H1 (cell line): ENCODE data around the gene HSD17B10. TPM values are rescaled to one million over a fixed set of nuclear protein-coding genes. Genes with fewer than 3 reads are reported as not detected.

Source experiments
- CTCF ChIA-PET: fragments of 300-600 bp; sonication (Branson Sonifier 250); formaldehyde crosslinking; loops from one replicate; lab custom pipeline; 2021; ENCODE audit not compliant: partially characterized antibody; lab: Charles Lee
- POLR2A ChIA-PET: fragments of 300-600 bp; sonication (Branson Sonifier 250); formaldehyde crosslinking; loops from one replicate; lab custom pipeline; 2021; ENCODE audit warnings: inconsistent platforms; ENCODE audit not compliant: partially characterized antibody; lab: Charles Lee
- DNase-seq, 2 experiments: peaks; one replicate each; pipeline versions ENCODE4 v3.0.0 to v3.0.0-alpha.2; 2010 to 2022; ENCODE audit warnings: low spot score in 2 of 2, low read depth in 1 of 2, mixed read lengths in 1 of 2
- FAIRE-seq: peaks from 2 replicates; lab custom pipeline; 2011; peaks lifted over from hg19 to GRCh38; lab: Jason Lieb, UNC
- H2AFZ ChIP-seq: 2 replicates; pipeline ENCODE4 v1.8.1; 2012; ENCODE audit warnings: low read length, inconsistent platforms
- H2AK5ac ChIP-seq: 2 replicates; pipeline ENCODE4 v1.6.1; 2013; ENCODE audit warnings: low read depth, low read length
- H2BK120ac ChIP-seq: replicated peaks from 2 replicates; pipeline ENCODE3; 2013; ENCODE audit warnings: low read depth, low read length, inconsistent platforms
- H2BK12ac ChIP-seq: 2 replicates; pipeline ENCODE4 v1.6.1; 2013; ENCODE audit warnings: low read depth, low read length
- H2BK15ac ChIP-seq: 2 replicates; pipeline ENCODE4 v1.6.1; 2013; ENCODE audit warnings: low read length
- H2BK20ac ChIP-seq: 2 replicates; pipeline ENCODE4 v1.6.1; 2013; ENCODE audit warnings: low read length
- H2BK5ac ChIP-seq: 2 replicates; pipeline ENCODE4 v1.6.1; 2013; ENCODE audit warnings: low read depth, low read length
- H3K14ac ChIP-seq: 2 replicates; pipeline ENCODE4 v1.6.1; 2013; ENCODE audit warnings: inconsistent platforms; ENCODE audit not compliant: insufficient read length
- H3K18ac ChIP-seq: 2 replicates; pipeline ENCODE4 v1.6.1; 2013; ENCODE audit warnings: low read length; ENCODE audit errors: extremely low read depth
- H3K23ac ChIP-seq: 2 replicates; pipeline ENCODE4 v1.6.1; 2013; ENCODE audit warnings: inconsistent platforms; ENCODE audit not compliant: insufficient read length
- H3K23me2 ChIP-seq: 2 replicates; pipeline ENCODE4 v1.6.1; 2013; ENCODE audit warnings: low read depth, low read length
- H3K27ac ChIP-seq: 2 replicates; pipeline ENCODE4 v1.6.1; 2011; ENCODE audit warnings: low read depth, low read length, inconsistent platforms
- H3K27me3 ChIP-seq, 4 experiments: replicated peaks in 1 of 4; 1 replicate in 1 of 4; 2 replicates in 3 of 4; pipeline versions ENCODE4 v1.6.1 to v1.8.1; 2011 to 2013; ENCODE audit warnings: low read length in 3 of 4, mild to moderate bottlenecking in 3 of 4, inconsistent platforms in 2 of 4, mixed read lengths in 2 of 4, moderate library complexity in 1 of 4; ENCODE audit not compliant: control insufficient read depth in 3 of 4, insufficient read depth in 3 of 4; ENCODE audit errors: extremely low read depth in 1 of 4
- H3K36me3 ChIP-seq, 4 experiments: 2 replicates each; pipeline versions ENCODE4 v1.6.1 to v1.8.1; 2011 to 2013; ENCODE audit warnings: mild to moderate bottlenecking in 4 of 4, low read length in 3 of 4, moderate library complexity in 2 of 4, control low read depth in 1 of 4, inconsistent platforms in 1 of 4; ENCODE audit not compliant: insufficient read depth in 4 of 4, control insufficient read depth in 2 of 4
- H3K4ac ChIP-seq: replicated peaks from 2 replicates; pipeline ENCODE3; 2013; ENCODE audit warnings: low read length, low read depth, mixed read lengths, inconsistent platforms; ENCODE audit not compliant: insufficient read length
- H3K4me1 ChIP-seq, 4 experiments: replicated peaks in 1 of 4; 1 replicate in 1 of 4; 2 replicates in 3 of 4; pipeline versions ENCODE4 v1.6.1 to v1.8.1; 2011 to 2013; ENCODE audit warnings: low read length in 3 of 4, inconsistent platforms in 2 of 4, mixed read lengths in 1 of 4; ENCODE audit not compliant: insufficient read depth in 4 of 4, control insufficient read depth in 3 of 4
- H3K4me2 ChIP-seq, 2 experiments: 2 replicates each; pipeline versions ENCODE4 v1.6.1 to v1.8.1; 2011 to 2013; ENCODE audit warnings: low read depth in 2 of 2, low read length in 2 of 2, control low read depth in 1 of 2, inconsistent platforms in 1 of 2, mild to moderate bottlenecking in 1 of 2; ENCODE audit not compliant: insufficient read depth in 1 of 2
- H3K4me3 ChIP-seq, 4 experiments: fragments of 200-600, 300-600 bp in 1 of 4; sonication (generic), shearing (Covaris generic), sonication (Bioruptor Twin) in 1 of 4; 2 replicates each; pipeline versions ENCODE4 v1.5.1 to v1.8.1; 2011 to 2016; ENCODE audit warnings: low read length in 4 of 4, low read depth in 3 of 4, control low read depth in 2 of 4, inconsistent platforms in 2 of 4, mild to moderate bottlenecking in 2 of 4, mixed read lengths in 1 of 4, moderate library complexity in 1 of 4; ENCODE audit not compliant: insufficient read depth in 2 of 4; ENCODE audit errors: extremely low read depth in 1 of 4
- H3K56ac ChIP-seq: replicated peaks from 2 replicates; pipeline ENCODE3; 2013; ENCODE audit warnings: low read depth, mild to moderate bottlenecking, mixed read lengths, low read length, inconsistent platforms; ENCODE audit not compliant: insufficient read length
- H3K79me1 ChIP-seq: 2 replicates; pipeline ENCODE4 v1.6.1; 2013; ENCODE audit warnings: low read depth, low read length, control low read depth
- H3K79me2 ChIP-seq, 2 experiments: 2 replicates each; pipeline versions ENCODE4 v1.6.1 to v1.8.1; 2012 to 2013; ENCODE audit warnings: low read length in 2 of 2, mild to moderate bottlenecking in 2 of 2, inconsistent platforms in 1 of 2; ENCODE audit not compliant: insufficient read depth in 2 of 2, control insufficient read depth in 1 of 2
- H3K9ac ChIP-seq, 4 experiments: replicated peaks in 1 of 4; 1 replicate in 1 of 4; 2 replicates in 3 of 4; pipeline versions ENCODE4 v1.6.1 to v1.8.1; 2011 to 2013; ENCODE audit warnings: low read depth in 3 of 4, low read length in 3 of 4, control low read depth in 2 of 4, mild to moderate bottlenecking in 2 of 4, moderate library complexity in 2 of 4, inconsistent platforms in 1 of 4; ENCODE audit errors: extremely low read depth in 1 of 4
- H3K9me3 ChIP-seq, 2 experiments: 2 replicates each; pipeline versions ENCODE4 v1.6.1 to v1.8.1; 2012 to 2013; ENCODE audit warnings: mild to moderate bottlenecking in 2 of 2, moderate library complexity in 2 of 2, control low read depth in 1 of 2, inconsistent platforms in 1 of 2, low read depth in 1 of 2, low read length in 1 of 2, mixed read lengths in 1 of 2; ENCODE audit not compliant: insufficient read depth in 2 of 2
- H4K20me1 ChIP-seq, 2 experiments: replicated peaks in 1 of 2; 2 replicates each; pipeline versions ENCODE3 to v1.8.1; 2011 to 2013; ENCODE audit warnings: inconsistent platforms in 2 of 2, low read length in 2 of 2, mild to moderate bottlenecking in 1 of 2; ENCODE audit not compliant: insufficient read depth in 2 of 2, control insufficient read depth in 1 of 2
- H4K5ac ChIP-seq: 2 replicates; pipeline ENCODE4 v1.6.1; 2013; ENCODE audit warnings: low read length, low read depth, mixed read lengths, inconsistent platforms; ENCODE audit not compliant: insufficient read length
- H4K8ac ChIP-seq: 2 replicates; pipeline ENCODE4 v1.8.0; 2013; ENCODE audit warnings: mild to moderate bottlenecking, moderate library complexity, low read length, inconsistent platforms; ENCODE audit not compliant: insufficient read depth; ENCODE audit errors: extremely low read depth
- H4K91ac ChIP-seq: replicated peaks from 2 replicates; pipeline ENCODE3; 2013; ENCODE audit warnings: low read length, mixed read lengths, inconsistent platforms; ENCODE audit not compliant: insufficient read length
- BACH1 ChIP-seq: IDR thresholded peaks from 2 replicates; pipeline ENCODE4 v1.6.1; 2012; ENCODE audit warnings: low read length, improper control_type of control experiment
- WGBS, 2 experiments: shearing (Covaris generic) in 1 of 2; methylation state at CpG; one replicate each; pipeline versions ENCODE4 v1.1.6 to v1.1.7; 2013 to 2015; ENCODE audit warnings: low lambda C conversion rate in 2 of 2, mixed read lengths in 2 of 2, inconsistent platforms in 1 of 2, low coverage in 1 of 2, missing lambda C conversion rate in 1 of 2; ENCODE audit not compliant: insufficient replicate concordance in 2 of 2, insufficient coverage in 1 of 2, insufficient read length in 1 of 2; ENCODE audit errors: extremely low coverage in 1 of 2, missing lambda C conversion rate in 1 of 2; 5-methylcytosine and 5-hydroxymethylcytosine counted together
- polyA plus RNA-seq, 7 experiments: library from polyadenylated mRNA; depleted of rRNA in 3 of 7; stranded (reverse) in 5 of 7; unstranded in 2 of 7; fragments of >200 nt in 5 of 7; fragments of 200-250 nt in 2 of 7; gene quantifications; 1 replicate in 5 of 7; 2 replicates in 1 of 7; 4 replicates in 1 of 7; pipeline versions ENCODE4 v1.2.1 to v1.2.3, GENCODE V29; 2011 to 2013; ENCODE audit warnings: missing spikeins in 2 of 7, mixed read lengths in 2 of 7
- total RNA-seq: library from RNA; stranded (reverse); fragmentation: NEBNext Ultra II Directional; extraction: Animal tissue kit (Norgen Biotek cat#: 25700); gene quantifications from 2 replicates; pipeline ENCODE4 v1.2.1, GENCODE V29; 2021
- TF ChIP-seq, protein P1 (sequence below), 3 experiments: IDR thresholded peaks; 1 replicate in 2 of 3; 2 replicates in 1 of 3; pipeline versions ENCODE4 v1.5.1 to v1.6.1; 2011; ENCODE audit warnings: low read length in 3 of 3, mild to moderate bottlenecking in 3 of 3, inconsistent platforms in 2 of 3, low read depth in 1 of 3, moderate library complexity in 1 of 3; ENCODE audit not compliant: insufficient read depth in 1 of 3; ENCODE audit errors: control extremely low read depth in 1 of 3

The HSD17B10 gene
- total and polyA plus RNA-seq, 2 of the 8 experiments (the other 6 are each of a cell fraction or from before 2014, with no cell fraction given): 114 to 236 TPM

DNA sequence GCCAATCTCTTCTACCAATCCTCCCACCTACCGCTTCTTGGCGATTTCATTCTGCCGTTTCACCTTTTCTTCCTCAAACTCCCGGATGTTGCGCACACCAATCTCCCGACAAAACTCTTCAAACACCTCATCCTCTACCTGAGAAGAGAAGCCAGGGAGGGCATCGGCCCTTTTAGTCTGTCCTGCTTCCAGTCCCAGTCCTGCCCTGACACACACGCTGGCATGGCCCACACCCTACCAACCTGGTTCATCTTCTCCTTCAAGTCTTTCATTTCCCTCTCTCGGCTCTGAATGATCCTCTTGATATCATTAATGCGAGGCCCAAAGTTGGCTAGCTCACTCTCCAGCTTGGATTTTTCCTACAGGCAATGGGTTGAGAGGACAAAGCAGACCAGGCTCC is 30.6 kb downstream of the HSD17B10 start:
- H3K4ac ChIP-seq: no peak overlapping the region
- no peaks in the 10 kb centered on the region for H3K27me3 ChIP-seq
- H3K36me3 ChIP-seq: peaks cover 6 to 61% (median 40%) of the 10 kb centered on the region in 4 experiments; a peak in 7 of 8 replicates
- POLR2A ChIA-PET: interaction anchor here (1.5 kb wide), 1 partner anchor 17 kb away, joined by 5 read pairs; no protein-coding TSS in a partner anchor
- no peak overlapping the region for H3K56ac ChIP-seq
- no peak overlapping the region for H2BK15ac ChIP-seq
- H3K23ac ChIP-seq: no peak overlapping the region
- DNase-seq (no peak), FAIRE-seq (no peak)
- H3K23me2 ChIP-seq: no peaks in the 10 kb centered on the region
- H4K20me1 ChIP-seq: peaks cover 0 to 2% of the 10 kb centered on the region in 2 experiments
- H3K4me2 ChIP-seq: no peak overlapping the region
- CTCF ChIA-PET: interaction anchor here (0.8 to 1.5 kb wide), 3 partner anchors 84 to 110 kb away, joined by 3 to 5 read pairs (median 4); no protein-coding TSS in a partner anchor
- H4K8ac ChIP-seq: no peak overlapping the region
- H2AK5ac ChIP-seq: no peak overlapping the region
- no peak overlapping the region for H3K9ac ChIP-seq
- no peaks in the 10 kb centered on the region for H3K4me1 ChIP-seq
- H2BK5ac ChIP-seq: no peak overlapping the region
- H2AFZ ChIP-seq: no peak overlapping the region
- no peak overlapping the region for H4K91ac ChIP-seq
- WGBS, 2 experiments: 95% methylated on average over 9 of the region's 10 CpGs; no CpG with 5 or more reads in 1 of the 2 experiments
- H4K5ac ChIP-seq: no peak overlapping the region
- no peak overlapping the region for H3K14ac ChIP-seq
- H3K79me1 ChIP-seq: no peaks in the 10 kb centered on the region
- H3K9me3 ChIP-seq: no peaks in the 10 kb centered on the region
- H2BK12ac ChIP-seq: no peak overlapping the region
- no peak overlapping the region for H3K18ac ChIP-seq
- no peak overlapping the region for H2BK20ac ChIP-seq
- no peak overlapping the region for H3K27ac ChIP-seq
- no peak overlapping the region for H2BK120ac ChIP-seq
- no peak for TF ChIP-seq BACH1
- TF ChIP-seq, protein P1, sequence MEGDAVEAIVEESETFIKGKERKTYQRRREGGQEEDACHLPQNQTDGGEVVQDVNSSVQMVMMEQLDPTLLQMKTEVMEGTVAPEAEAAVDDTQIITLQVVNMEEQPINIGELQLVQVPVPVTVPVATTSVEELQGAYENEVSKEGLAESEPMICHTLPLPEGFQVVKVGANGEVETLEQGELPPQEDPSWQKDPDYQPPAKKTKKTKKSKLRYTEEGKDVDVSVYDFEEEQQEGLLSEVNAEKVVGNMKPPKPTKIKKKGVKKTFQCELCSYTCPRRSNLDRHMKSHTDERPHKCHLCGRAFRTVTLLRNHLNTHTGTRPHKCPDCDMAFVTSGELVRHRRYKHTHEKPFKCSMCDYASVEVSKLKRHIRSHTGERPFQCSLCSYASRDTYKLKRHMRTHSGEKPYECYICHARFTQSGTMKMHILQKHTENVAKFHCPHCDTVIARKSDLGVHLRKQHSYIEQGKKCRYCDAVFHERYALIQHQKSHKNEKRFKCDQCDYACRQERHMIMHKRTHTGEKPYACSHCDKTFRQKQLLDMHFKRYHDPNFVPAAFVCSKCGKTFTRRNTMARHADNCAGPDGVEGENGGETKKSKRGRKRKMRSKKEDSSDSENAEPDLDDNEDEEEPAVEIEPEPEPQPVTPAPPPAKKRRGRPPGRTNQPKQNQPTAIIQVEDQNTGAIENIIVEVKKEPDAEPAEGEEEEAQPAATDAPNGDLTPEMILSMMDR (IDR thresholded peaks at IDR 0.05; ENCODE audit: control extremely low read depth in 1 of 3, insufficient read depth in 1 of 3, low read depth in 1 of 3, low read length in 3 of 3): no peak
- no peaks in the 10 kb centered on the region for H3K79me2 ChIP-seq
- no peak overlapping the region for H3K4me3 ChIP-seq
